Heart left ventricle (tissue), 13 donors: ENCODE measurements around the gene DNAJB12.
"Not testable (repeated sequence)": the region's sequence is repeated elsewhere in the genome, so short reads cannot be mapped to it uniquely, and the experiment has no call there.

ENCODE experiments used
- CTCF ChIP-seq, 12 donors: fragments of 200-600 bp; sonication (generic) in 4 of 12; IDR thresholded peaks; one replicate each; pipeline versions ENCODE4 v1.5.0 to v1.8.0; 2018 to 2022; ENCODE audit warnings: antibody characterized with exemption in 12 of 12, mild to moderate bottlenecking in 5 of 12
- POLR2A ChIP-seq, 2 donors: fragments of 450-650 bp; IDR thresholded peaks; one replicate each; pipeline ENCODE4 v1.6.1; 2017; ENCODE audit warnings: antibody characterized with exemption in 2 of 2, mild to moderate bottlenecking in 2 of 2, moderate library complexity in 2 of 2
- donor health status: ischemic (EF 13 %, LVEDD 7.1; RV severe dilation, severe dysfunction).
- donor health status: DM: no; HTN: yes; CAD: no.
- donor health status: DM: no; HTN: no; CAD: no.
- donor health status: ischemic (EF 25% LVEDD 6.9; RV normal size, moderate dysfunction).
- donor health status: ischemic (EF 25% LVEDD 5.7; RV mildly dilated, moderate dysfunction).
- donor health status: ischemic (EF 35%, LVEDD 5.7; RV mildly dilated, moderate dysfunction).
- donor health status: nonischemic (EF 11% LVEDD 7.7; RV severe dilation, severe dysfunction).
- donor health status: DM: yes; HTN: yes; CAD: no.
- donor health status: PGD.
- donor health status: ischemic (EF 29% LVEDD 5.4; RV normal size, mild dysfunction).
- donor health status: nonischemic (EF 23%, LVEDD 6.1; RV moderate dilation, normal function).

- not testable (repeated sequence) for TF ChIP-seq CTCF, POLR2A (IDR thresholded peaks at IDR 0.05)
Observed at GRCh38 chr10:72326665-72327603, 27.8 kb downstream of the DNAJB12 start.
